Measurements from ENCODE around the gene PAXIP1.

The PAXIP1 gene

GRCh38 chr7:154910977-154911376, 91.9 kb downstream of the PAXIP1 start:
- no peak for DNase-seq

DNA sequence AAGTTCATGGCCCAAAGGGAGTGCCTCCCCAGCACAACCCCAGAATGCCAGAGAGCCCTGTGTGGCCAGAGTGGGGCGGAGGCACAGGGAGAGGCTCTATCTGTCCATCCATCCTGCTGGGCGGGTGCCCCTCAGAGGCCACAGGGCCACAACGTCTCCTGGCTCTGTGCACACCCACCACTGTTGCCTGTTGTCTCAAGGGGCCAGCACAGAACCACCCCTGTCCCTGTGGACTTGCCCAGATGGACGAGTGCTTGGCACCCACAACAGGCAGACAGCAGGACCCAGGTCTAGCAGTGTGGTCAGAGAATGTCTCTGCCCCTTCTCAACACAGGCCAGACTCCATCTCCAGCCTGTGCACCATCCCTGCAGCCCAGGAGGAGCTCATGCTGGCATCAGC, 92.8 kb downstream of the PAXIP1 start:
- DNase-seq = no peak

- no peak for DNase-seq
These were observed 93.5 kb downstream of the PAXIP1 start for GRCh38 chr7:154909241-154910105.

DNA sequence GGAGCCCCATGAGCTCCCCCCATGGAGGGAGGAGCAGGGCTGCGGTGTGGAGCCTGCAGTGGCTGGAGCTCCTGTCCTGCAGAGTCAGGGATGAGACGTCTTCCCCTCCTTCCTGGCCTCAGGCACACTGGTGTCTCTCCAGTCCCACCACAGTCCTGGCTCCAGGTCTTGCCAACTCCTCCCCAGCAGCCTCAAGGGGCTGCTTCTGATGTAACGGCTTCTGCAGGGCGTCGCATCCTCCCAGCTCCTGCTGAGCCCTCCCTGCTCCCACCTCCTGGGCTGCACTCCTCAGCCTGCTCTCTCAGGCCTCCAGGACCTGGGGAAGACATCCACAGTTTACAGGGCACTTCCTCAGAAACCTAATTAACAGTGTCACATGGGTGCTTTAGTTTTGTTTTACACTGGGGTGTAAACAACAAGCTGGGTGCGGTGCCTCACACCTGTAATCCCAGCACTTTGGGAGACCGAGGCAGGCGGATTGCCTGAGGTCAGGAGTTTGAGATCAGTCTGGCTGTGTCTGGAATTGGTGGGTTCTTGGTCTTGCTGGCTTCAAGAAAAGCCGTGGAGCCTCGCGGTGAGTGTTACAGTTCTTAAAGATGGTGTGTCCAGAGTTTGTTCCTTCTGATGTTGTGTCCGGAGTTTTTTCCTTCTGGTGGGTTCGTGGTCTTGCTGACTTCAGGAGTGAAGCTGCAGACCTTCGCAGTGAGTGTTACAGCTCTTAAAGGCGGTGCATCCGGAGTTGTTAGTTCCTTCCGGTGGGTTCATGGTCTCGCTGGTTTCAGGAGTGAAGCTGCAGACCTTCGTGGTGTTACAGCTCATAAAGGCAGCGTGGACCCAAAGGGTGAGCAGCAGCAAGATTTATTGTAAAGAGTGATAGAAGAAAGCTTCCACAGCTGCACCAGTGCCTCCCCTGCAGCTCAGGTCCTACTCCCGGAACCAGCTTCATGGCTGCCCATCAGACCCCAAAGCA, 95.0 kb downstream of the PAXIP1 start:
- no peak for DNase-seq

DNA sequence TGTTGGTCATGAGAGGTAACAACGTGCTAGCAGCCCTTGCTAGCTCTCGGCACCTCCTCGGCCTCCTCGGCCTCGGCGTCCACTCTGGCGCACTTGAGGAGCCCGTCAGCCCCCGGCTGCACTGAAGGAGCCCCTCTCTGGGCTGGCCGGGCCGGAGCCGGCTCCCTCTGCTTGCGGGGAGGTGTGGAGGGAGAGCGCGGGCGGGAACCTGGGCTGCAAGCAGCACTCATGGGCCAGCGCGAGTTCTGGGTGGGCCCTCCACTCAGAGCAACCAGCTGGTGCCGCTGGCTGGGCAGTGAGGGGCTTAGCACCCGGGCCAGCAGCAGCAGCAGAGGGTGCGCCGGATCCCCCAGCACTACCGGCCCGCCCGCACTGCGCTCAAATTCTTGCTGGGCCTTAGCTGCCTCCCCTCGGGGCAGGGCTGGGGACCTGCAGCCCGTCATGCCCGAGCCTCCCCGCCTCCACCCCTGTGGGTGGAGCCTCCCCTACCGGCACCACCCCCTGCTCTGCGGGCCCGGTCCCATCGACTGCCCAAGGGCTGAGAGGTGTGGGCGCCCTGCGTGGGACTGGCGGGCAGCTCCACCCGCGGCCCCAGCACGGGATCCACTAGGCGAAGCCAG, 96.1 kb downstream of the PAXIP1 start:
- no peak for DNase-seq

DNA sequence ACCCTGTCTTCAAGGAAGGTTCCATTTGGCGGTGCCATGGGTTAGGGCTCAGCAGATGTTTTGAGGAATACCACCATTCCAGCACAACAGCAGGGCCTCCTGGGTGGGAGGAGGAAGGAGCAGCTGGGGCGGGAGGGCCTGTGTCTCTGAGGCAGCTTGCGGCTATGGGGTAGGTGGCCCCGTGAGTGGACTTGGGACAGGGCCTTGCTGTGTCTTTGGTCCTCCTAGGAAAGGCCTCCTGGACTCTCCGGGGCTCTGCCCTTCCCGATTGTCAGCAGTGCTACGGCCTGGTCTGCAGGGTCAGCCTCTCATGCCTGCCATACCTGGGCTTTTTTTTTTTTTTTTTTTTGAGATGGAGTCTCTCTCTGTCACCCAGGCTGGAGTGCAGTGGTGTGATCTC, 96.7 kb downstream of the PAXIP1 start:
- no peak for DNase-seq

- DNase-seq = no peak
These were observed 97.3 kb downstream of the PAXIP1 start for GRCh38 chr7:154905615-154906014.

GRCh38 chr7:154905146-154905545, 97.8 kb downstream of the PAXIP1 start:
- DNase-seq = no peak

DNA sequence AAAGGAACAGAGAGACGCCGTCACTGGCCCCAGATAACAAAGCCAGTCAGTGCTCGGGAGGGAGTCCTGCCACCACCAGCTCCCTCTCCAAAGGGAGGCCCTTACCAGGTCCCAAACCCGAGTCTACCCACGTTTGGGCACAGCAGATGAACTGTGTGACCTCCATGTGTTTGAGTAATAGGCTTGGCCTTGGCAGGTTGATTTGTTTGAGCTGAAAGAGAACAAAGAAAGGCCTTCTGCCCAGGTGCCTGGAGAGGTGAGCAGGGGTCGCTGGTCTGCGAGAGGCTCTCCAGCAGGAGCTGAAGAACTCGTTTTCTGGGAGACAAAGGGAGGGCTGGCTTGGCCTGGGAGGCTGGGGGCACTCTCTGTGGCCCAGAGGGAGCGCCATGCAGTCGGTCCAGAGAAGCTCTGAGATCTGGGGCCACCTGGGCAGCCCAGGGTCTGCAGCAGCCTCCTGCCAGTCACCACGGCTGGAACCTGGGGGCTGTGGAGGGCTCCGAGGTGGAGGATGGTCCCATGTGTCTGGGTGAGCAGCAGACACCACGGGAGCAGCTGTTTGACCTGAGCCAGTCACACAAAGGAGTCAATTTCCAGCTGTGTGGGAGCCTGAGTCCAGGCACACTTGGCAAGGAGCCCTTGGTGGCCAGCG, 99.7 kb downstream of the PAXIP1 start:
- no peak for DNase-seq

DNA sequence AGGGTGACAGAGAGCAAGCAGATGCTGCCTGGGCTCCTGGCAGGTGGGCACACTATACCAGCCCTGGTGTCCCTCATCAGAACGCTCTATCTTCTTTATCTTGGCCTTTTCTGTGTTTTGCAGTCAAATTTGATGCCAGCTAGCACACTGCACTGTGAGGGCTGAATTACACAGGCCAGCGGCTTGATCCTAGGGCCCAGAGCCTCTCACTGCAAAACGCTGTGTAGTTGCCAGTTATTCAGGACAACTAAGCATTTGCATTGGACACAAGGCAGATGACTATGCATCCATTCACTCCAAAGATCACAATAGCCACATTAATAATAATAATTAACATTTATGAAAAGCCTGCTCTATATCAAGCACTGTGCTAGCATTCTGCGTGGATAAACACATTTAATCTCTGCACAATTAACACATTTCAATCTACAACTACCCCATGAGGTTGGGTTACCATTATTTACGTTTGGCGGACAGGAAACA, 100.3 kb downstream of the PAXIP1 start:
- DNase-seq = no peak

- DNase-seq = no peak
These were observed 103.1 kb downstream of the PAXIP1 start for GRCh38 chr7:154899862-154900261.

DNA sequence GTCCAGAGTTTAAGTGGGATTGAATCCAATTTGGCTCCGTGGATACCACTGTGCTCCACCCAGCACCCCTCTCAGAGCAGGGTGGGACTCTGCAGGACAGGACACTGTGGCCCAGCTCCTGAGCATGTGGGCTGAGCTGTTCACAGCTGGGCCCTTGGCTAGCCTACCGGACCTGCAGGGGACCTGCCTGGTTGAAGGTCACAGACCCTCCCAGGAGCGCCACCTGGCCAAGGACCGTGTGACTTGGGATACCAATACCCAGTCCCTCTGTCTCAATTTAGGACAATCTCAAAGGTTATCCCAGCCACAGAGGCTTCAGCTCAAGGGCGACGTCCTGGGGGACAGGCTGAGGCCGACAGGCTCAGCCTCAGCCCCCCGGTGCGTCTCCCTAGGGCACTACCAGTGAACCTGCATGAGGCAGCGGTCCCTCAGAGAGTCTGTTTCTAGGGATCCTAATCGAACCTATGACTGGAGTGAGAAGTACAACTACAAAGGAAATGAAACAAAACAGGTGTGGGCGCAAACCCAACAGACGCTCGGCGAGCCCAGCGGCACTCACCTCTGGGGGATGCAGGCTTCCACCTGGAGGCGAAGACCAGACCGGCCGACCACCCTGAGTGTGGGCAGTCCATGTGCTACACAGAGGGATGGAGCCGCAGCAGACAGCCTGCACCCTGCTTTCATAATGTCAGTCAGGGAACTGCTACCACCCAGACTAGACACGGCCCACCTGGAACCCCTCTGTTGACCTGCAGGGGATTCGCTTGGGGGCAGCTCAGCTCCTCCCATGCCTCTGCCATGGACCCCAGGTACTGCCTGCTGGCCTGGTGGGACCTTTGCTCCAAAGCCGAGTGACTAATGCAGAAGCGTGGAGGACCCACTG, 103.7 kb downstream of the PAXIP1 start:
- no peak for DNase-seq

- no peak for DNase-seq
These were observed 106.8 kb downstream of the PAXIP1 start for GRCh38 chr7:154896076-154896475.

Data from NCI-H526 treated with DMSO at 0.1 percent for 48 hours (cell line).